Left lung (tissue), 10 donors: ENCODE data around the gene CLECL1. TPM values are rescaled to one million over a fixed set of nuclear protein-coding genes. Genes with fewer than 3 reads are reported as not detected.
"Not testable (repeated sequence)": the region's sequence is repeated elsewhere in the genome, so short reads cannot be mapped to it uniquely, and the experiment has no call there.

Experiments used
- ATAC-seq: fragments of 200-7000 bp; cut with Tn5 transposase; one replicate; pipeline ENCODE4 v1.9.1; 2020; ENCODE audit warnings: moderate library complexity
- DNase-seq, 4 donors: peaks; one replicate each; pipeline ENCODE4 v3.0.0-alpha.2; 2013 to 2020
- H3K27ac ChIP-seq, 2 donors: fragments of 200-600 bp; sonication (generic) in 1 of 2; one replicate each; pipeline versions ENCODE4 v1.5.0 to v1.8.0; 2020 to 2021
- H3K27me3 ChIP-seq, 2 donors: fragments of 200-600 bp; sonication (generic) in 1 of 2; one replicate each; pipeline versions ENCODE4 v1.5.0 to v1.8.0; 2020 to 2021
- H3K36me3 ChIP-seq, 2 donors: fragments of 200-600 bp; sonication (generic) in 1 of 2; one replicate each; pipeline versions ENCODE4 v1.5.0 to v1.8.0; 2020 to 2021
- H3K4me1 ChIP-seq, 2 donors: fragments of 200-600 bp; one replicate each; pipeline ENCODE4 v1.8.0; 2021
- H3K4me3 ChIP-seq, 2 donors: fragments of 200-600 bp; sonication (generic) in 1 of 2; one replicate each; pipeline versions ENCODE4 v1.5.0 to v1.8.0; 2020 to 2021; ENCODE audit warnings: mild to moderate bottlenecking in 1 of 2
- H3K9me3 ChIP-seq, 2 donors: fragments of 200-600 bp; sonication (generic) in 1 of 2; one replicate each; pipeline versions ENCODE4 v1.5.0 to v1.8.0; 2020 to 2021
- CTCF ChIP-seq, 2 donors: fragments of 200-600 bp; sonication (generic) in 1 of 2; IDR thresholded peaks; one replicate each; pipeline versions ENCODE4 v1.5.0 to v1.8.0; 2021; ENCODE audit warnings: antibody characterized with exemption in 2 of 2
- intact Hi-C, 2 donors: fragments of 100-400 bp; cut with DNase I; formaldehyde crosslinking; loops; one replicate each; pipeline versions ENCODE4 v1.11.2 to v1.14.2; 2022
- polyA plus RNA-seq, 6 donors: library from polyadenylated mRNA; unstranded; fragments of 120-200 nt; gene quantifications; one replicate each; pipeline ENCODE4 v1.2.1, GENCODE V29; 2013; ENCODE audit not compliant: insufficient read length in 6 of 6
- total RNA-seq, 2 donors: library from RNA; stranded (reverse); fragmentation: NEBNext Ultra II Directional; extraction: Animal tissue kit (Norgen Biotek cat#: 25700); gene quantifications; one replicate each; pipeline ENCODE4 v1.2.1, GENCODE V29; 2021
- donor health status: DM: no; HTN: yes; CAD: no.
- donor health status: DM: no; HTN: no; CAD: no.

CLECL1 gene
- total and polyA plus RNA-seq, 8 donors, result 0.15 to 0.52 (median 0.37) TPM; not detected in 2

GRCh38 chr12:9706086-9706685 is 26.7 kb downstream of the CLECL1 start:
- no peak overlapping the region for H3K4me3 ChIP-seq
- no peaks in the 10 kb centered on the region for H3K27me3 ChIP-seq
- peaks cover 5 to 20% of the 10 kb centered on the region in 2 donors for H3K4me1 ChIP-seq
- no peak for ATAC-seq
- H3K9me3 ChIP-seq, result no peaks in the 10 kb centered on the region
- no peak for DNase-seq
- H3K36me3 ChIP-seq, result no peaks in the 10 kb centered on the region
- intact Hi-C loops, result no loop called here
- no peak for TF ChIP-seq CTCF (IDR thresholded peaks at IDR 0.05)
- H3K27ac ChIP-seq, result no peak overlapping the region

- intact Hi-C loops, result not testable (repeated sequence)
Measured at GRCh38 chr12:9704561-9704960, 28.3 kb downstream of the CLECL1 start.

GRCh38 chr12:9702255-9702654 is 30.6 kb downstream of the CLECL1 start:
- TF ChIP-seq CTCF (IDR thresholded peaks at IDR 0.05), result no peak

More at GRCh38 chr12:9704561-9704960, 28.3 kb downstream of the CLECL1 start:
- peaks cover 5 to 27% of the 10 kb centered on the region in 2 donors for H3K4me1 ChIP-seq
- not testable (repeated sequence) for H3K27ac ChIP-seq, H3K27me3 ChIP-seq, H3K4me3 ChIP-seq, ATAC-seq, H3K36me3 ChIP-seq, DNase-seq, H3K9me3 ChIP-seq

GRCh38 chr12:9701380-9702154 is 31.3 kb downstream of the CLECL1 start:
- DNase-seq (no peak), ATAC-seq (no peak)
- intact Hi-C loops, result no loop called here
- Histone ChIP-seq H3K4me3 (no peak overlapping the region), H3K4me1 (peaks cover 0 to 29% of the 10 kb centered on the region in 2 donors), H3K27ac (no peak overlapping the region), H3K36me3 (no peaks in the 10 kb centered on the region), H3K27me3 (no peaks in the 10 kb centered on the region), H3K9me3 (peaks cover 0 to 6% of the 10 kb centered on the region in 2 donors)
- no peak for TF ChIP-seq CTCF (IDR thresholded peaks at IDR 0.05)

More at GRCh38 chr12:9702255-9702654, 30.6 kb downstream of the CLECL1 start:
- Histone ChIP-seq H3K4me3 (no peak overlapping the region), H3K27me3 (no peaks in the 10 kb centered on the region), H3K4me1 (peaks cover 0 to 30% of the 10 kb centered on the region in 2 donors), H3K36me3 (no peaks in the 10 kb centered on the region), H3K27ac (no peak overlapping the region), H3K9me3 (peaks cover 0 to 2% of the 10 kb centered on the region in 2 donors)
- ATAC-seq (no peak), DNase-seq (no peak)
- intact Hi-C loops, result no loop called here

GRCh38 chr12:9700606-9700956 is 32.3 kb downstream of the CLECL1 start:
- Histone ChIP-seq H3K9me3 (peaks cover 0 to 6% of the 10 kb centered on the region in 2 donors), H3K27ac (no peak overlapping the region), H3K27me3 (no peaks in the 10 kb centered on the region), H3K4me1 (peaks cover 0 to 22% of the 10 kb centered on the region in 2 donors), H3K4me3 (no peak overlapping the region), H3K36me3 (no peaks in the 10 kb centered on the region)
- intact Hi-C loops, result no loop called here
- DNase-seq (no peak), ATAC-seq (no peak)
- TF ChIP-seq CTCF (IDR thresholded peaks at IDR 0.05), result no peak
